Omental fat pad (tissue), 4 donors: Measurements from ENCODE around the gene SLC7A6. TPM values are rescaled to one million over a fixed set of nuclear protein-coding genes. Genes with fewer than 3 reads are reported as not detected.

ENCODE experiments used
- ATAC-seq: fragments of 150-250 bp; one replicate; pipeline ENCODE4 v1.9.1; 2016; ENCODE audit warnings: mild to moderate bottlenecking, moderate library complexity; ENCODE audit not compliant: low FRiP score
- DNase-seq: peaks from one replicate; pipeline ENCODE4 v3.0.0-alpha.2; 2019; ENCODE audit warnings: low spot score
- total RNA-seq, 4 donors: library from RNA; depleted of rRNA; stranded (reverse); fragments of >200 nt; gene quantifications; one replicate each; pipeline ENCODE4 v1.1.0, GENCODE V29; 2016
- TF ChIP-seq, protein P1 (sequence below), 3 donors: fragments of 450-650 bp; IDR thresholded peaks; one replicate each; pipeline ENCODE4 v1.5.1; 2016 to 2017; ENCODE audit warnings: antibody characterized with exemption in 3 of 3, mild to moderate bottlenecking in 3 of 3, moderate library complexity in 2 of 3

The SLC7A6 gene
- total RNA-seq, 4 donors from 2014 or later: 129 to 181 (median 147) TPM

DNA sequence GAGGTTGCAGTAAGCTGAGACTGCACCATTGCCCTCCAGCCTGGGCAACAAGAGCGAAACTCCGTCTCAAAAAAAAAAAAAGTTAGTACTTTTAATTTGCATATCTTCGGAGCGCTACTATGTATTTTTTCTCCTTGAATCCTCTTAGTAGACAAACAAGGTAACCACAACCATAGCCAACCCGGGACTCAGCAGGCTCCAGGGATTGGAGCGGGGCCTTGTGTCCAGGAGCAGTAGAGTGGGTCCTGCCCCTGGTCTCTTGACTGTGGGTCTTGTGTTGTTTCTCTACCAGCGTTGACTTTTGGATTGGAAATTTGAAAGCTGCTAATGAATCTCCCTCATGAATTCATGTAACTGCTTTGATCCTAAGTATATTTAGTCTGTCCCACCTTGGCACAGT is 78.8 kb downstream of the SLC7A6 start:
- DNase-seq: no peak
- TF ChIP-seq, protein P1, sequence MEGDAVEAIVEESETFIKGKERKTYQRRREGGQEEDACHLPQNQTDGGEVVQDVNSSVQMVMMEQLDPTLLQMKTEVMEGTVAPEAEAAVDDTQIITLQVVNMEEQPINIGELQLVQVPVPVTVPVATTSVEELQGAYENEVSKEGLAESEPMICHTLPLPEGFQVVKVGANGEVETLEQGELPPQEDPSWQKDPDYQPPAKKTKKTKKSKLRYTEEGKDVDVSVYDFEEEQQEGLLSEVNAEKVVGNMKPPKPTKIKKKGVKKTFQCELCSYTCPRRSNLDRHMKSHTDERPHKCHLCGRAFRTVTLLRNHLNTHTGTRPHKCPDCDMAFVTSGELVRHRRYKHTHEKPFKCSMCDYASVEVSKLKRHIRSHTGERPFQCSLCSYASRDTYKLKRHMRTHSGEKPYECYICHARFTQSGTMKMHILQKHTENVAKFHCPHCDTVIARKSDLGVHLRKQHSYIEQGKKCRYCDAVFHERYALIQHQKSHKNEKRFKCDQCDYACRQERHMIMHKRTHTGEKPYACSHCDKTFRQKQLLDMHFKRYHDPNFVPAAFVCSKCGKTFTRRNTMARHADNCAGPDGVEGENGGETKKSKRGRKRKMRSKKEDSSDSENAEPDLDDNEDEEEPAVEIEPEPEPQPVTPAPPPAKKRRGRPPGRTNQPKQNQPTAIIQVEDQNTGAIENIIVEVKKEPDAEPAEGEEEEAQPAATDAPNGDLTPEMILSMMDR (IDR thresholded peaks at IDR 0.05): no peak
- no peak for ATAC-seq

DNA sequence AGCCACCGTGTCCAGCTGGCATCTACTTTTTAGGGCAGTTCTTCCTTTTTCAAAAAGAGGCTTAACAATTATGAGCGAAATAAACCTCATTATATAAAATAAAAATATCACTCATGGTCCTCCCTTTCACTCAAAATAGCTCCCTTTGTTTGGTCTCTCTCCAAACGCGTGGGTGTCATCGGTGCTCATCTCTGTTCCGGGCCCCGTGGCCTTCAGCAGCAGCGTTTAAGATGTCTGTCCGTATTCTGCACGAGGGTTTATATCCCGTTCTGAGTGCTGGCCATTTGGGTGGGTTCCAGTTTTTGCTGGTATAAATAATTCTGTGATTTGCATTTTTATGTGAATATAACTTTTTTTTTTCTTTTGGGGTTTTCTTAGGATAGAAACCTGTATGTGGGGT is 79.9 kb downstream of the SLC7A6 start:
- TF ChIP-seq, protein P1 (IDR thresholded peaks at IDR 0.05): no peak
- ATAC-seq (no peak), DNase-seq (no peak)

DNA sequence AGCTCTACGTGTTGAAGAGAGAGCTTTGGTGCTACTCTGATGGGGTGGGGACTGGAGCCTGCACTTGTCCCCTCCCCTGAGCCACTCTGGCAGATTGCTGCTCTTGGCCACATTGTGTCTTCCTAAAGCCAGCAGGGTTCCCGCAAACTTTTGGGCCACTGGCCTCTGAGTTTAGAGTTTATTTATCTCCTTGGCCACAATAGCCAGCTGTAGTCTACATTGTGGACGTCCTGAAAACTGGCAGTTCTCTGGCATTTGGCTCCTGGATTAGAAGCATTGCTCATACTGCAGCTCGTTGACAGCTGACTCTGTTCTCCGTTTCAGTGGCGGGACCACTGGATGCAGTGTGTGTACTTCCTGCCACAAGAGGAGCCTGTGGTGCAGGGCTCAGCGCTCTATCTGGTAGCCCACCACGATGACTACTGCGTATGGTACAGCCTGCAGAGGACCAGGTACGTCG is 81.1 kb downstream of the SLC7A6 start:
- no peak for ATAC-seq
- TF ChIP-seq, protein P1 (IDR thresholded peaks at IDR 0.05): no peak

DNA sequence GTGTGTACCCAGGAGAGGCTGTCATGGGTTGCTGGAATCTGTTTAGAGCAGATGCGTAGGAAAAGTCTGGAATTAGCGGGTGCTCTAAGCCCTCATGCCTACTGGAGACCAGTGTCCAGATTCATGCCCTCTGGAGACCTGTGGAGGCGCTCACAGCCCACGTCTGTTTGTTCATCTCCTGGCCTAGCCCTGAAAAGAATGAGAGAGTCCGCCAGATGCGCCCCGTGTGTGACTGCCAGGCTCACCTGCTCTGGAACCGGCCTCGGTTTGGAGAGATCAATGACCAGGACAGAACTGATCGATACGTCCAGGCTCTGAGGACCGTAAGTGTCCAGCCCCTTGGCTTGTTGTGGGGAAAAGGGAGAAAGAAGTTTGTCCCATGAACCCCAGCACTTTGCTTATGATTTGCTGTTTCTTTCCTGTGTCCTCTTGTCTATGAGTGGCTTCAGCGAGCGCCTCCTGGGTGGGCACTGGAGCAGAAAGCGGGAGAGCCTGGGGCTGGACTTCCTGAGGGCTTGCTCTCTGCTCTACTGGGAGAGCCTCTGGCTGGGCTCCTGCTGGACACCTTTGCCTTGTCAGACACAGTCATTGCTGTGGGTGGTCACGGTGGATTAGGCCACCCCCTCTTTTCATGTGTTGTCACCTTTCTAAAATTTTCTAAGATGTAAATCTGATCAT is 81.8 kb downstream of the SLC7A6 start:
- ATAC-seq: no peak
- no peak for DNase-seq
- TF ChIP-seq, protein P1 (IDR thresholded peaks at IDR 0.05): no peak

More for the DNA sequence above, 81.1 kb downstream of the SLC7A6 start:
- DNase-seq: no peak

DNA sequence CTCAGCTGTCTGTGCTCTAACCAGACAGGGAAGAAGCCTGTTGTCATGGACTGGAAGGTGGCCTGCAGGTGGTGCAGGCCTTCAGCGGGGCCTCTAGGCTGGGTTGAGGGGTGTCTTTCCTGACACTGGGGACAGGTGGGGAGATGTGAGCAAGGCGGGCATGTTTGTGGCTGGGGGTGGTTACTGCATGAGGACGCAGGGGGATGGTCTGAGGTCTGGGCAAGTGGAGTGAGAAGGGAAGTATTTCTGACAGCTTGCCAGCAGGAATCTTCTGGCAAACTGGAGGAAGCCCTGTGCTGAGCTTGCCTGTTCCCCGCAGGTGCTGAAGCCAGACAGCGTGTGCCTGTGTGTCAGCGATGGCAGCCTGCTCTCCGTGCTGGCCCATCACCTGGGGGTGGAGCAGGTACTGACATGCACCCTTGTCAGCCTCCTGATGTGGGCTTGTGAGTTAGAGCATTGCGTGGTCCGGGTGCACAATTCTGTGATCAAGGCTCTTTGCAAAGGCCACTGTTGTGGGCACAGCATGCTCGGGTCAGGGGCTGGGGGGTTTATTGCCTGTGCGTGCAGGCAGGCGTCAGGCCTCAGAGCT is 82.7 kb downstream of the SLC7A6 start:
- TF ChIP-seq, protein P1 (IDR thresholded peaks at IDR 0.05): no peak
- DNase-seq (no peak), ATAC-seq (no peak)

DNA sequence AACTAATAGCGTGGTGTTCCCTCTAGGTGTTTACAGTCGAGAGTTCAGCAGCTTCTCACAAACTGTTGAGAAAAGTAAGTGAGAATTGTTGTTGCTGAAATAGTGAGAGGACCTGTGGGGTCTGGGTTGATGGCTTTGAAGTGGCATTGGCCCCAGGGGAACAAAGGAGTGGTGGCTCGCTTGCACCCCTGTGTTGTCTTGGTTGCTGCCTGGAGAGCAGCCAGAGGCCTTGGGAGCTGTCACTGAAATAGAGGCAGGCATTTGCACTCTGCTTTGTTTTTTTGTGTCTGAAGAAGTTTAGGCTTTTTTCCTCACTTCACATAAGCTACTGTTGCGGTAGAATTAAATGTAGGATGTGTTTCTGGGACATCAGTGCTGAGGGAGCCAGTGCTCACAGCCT is 83.3 kb downstream of the SLC7A6 start:
- TF ChIP-seq, protein P1 (IDR thresholded peaks at IDR 0.05): no peak
- ATAC-seq (no peak), DNase-seq (no peak)
